Activated CD4-positive, alpha-beta T cell treated with anti-CD3 and anti-CD28 coated beads, Interleukin-2, amount 10 ng/mL, durations not matched to agents 7 days and 5 days (primary cell): Measurements from ENCODE around the gene PPT2. TPM values are rescaled to one million over a fixed set of nuclear protein-coding genes. Genes with fewer than 3 reads are reported as not detected.

Experiments
- CTCF ChIA-PET: fragments of 350-600 bp; sonication (Branson Sonifier 250); formaldehyde crosslinking; loops from one replicate; lab custom pipeline; 2021; ENCODE audit warnings: antibody characterized with exemption; lab: Charles Lee
- POLR2A ChIA-PET: fragments of 350-600 bp; sonication (Branson Sonifier 250); formaldehyde crosslinking; loops from one replicate; lab custom pipeline; 2021; ENCODE audit warnings: antibody characterized with exemption; lab: Charles Lee
- DNase-seq: peaks from one replicate; pipeline ENCODE4 v3.0.0-alpha.2; 2020
- H3K27ac Mint-ChIP-seq: one replicate; pipeline ENCODE4 v1.8.0; 2021; ENCODE audit warnings: mild to moderate bottlenecking, moderate library complexity, mixed read lengths
- H3K27me3 Mint-ChIP-seq: one replicate; pipeline ENCODE4 v1.8.0; 2021; ENCODE audit warnings: mixed read lengths
- H3K36me3 Mint-ChIP-seq: one replicate; pipeline ENCODE4 v1.8.0; 2021; ENCODE audit warnings: low read depth, mixed read lengths
- H3K4me1 Mint-ChIP-seq: one replicate; pipeline ENCODE4 v1.8.0; 2021; ENCODE audit warnings: mixed read lengths
- H3K4me3 Mint-ChIP-seq: one replicate; pipeline ENCODE4 v1.8.0; 2021; ENCODE audit warnings: mild to moderate bottlenecking, moderate library complexity, mixed read lengths
- H3K9me3 Mint-ChIP-seq: one replicate; pipeline ENCODE4 v1.8.0; 2021; ENCODE audit warnings: mixed read lengths
- total RNA-seq, 2 experiments: library from RNA; stranded (reverse); gene quantifications; one replicate each; pipeline ENCODE4 v1.2.3, GENCODE V29; 2021

The PPT2 gene
- total RNA-seq, 2 experiments from 2014 or later = 8.3 to 9.2 TPM

- ChIA-PET POLR2A (no interaction called here), CTCF (no interaction called here)
- Mint-ChIP-seq H3K27ac (peak overlapping the region; percentile 72), H3K36me3 (peaks cover 15% of the 10 kb centered on the region), H3K4me3 (peak overlapping the region; percentile 90), H3K9me3 (no peaks in the 10 kb centered on the region), H3K4me1 (peaks cover 61% of the 10 kb centered on the region), H3K27me3 (no peaks in the 10 kb centered on the region)
- no peak for DNase-seq
These were observed 21.4 kb downstream of the PPT2 start for GRCh38 chr6:32175322-32175710.

GRCh38 chr6:32175711-32176475, 22.0 kb downstream of the PPT2 start, which contains the start of gene AGPAT1:
Gene AGPAT1, minus strand, starts transcription at chr6:32176084. Its CDS starts 4,588 bp downstream, at chr6:32171496.
- peak; percentile 96 for DNase-seq
- CTCF ChIA-PET = interaction anchor here (0.5 kb wide), 1 partner anchor 14 kb away, joined by 3 read pairs; no protein-coding TSS in a partner anchor
- POLR2A ChIA-PET = interaction anchor here (0.6 kb wide), 1 partner anchor 12 kb away, joined by 6 read pairs; no protein-coding TSS in a partner anchor
- Mint-ChIP-seq H3K27ac (peak within 1 kb of the TSS; percentile 89), H3K4me1 (peaks cover 67% of the 10 kb centered on the region), H3K9me3 (no peaks in the 10 kb centered on the region), H3K36me3 (peaks cover 18% of the 10 kb centered on the region), H3K4me3 (peak within 1 kb of the TSS; percentile 90), H3K27me3 (no peaks in the 10 kb centered on the region)

DNA sequence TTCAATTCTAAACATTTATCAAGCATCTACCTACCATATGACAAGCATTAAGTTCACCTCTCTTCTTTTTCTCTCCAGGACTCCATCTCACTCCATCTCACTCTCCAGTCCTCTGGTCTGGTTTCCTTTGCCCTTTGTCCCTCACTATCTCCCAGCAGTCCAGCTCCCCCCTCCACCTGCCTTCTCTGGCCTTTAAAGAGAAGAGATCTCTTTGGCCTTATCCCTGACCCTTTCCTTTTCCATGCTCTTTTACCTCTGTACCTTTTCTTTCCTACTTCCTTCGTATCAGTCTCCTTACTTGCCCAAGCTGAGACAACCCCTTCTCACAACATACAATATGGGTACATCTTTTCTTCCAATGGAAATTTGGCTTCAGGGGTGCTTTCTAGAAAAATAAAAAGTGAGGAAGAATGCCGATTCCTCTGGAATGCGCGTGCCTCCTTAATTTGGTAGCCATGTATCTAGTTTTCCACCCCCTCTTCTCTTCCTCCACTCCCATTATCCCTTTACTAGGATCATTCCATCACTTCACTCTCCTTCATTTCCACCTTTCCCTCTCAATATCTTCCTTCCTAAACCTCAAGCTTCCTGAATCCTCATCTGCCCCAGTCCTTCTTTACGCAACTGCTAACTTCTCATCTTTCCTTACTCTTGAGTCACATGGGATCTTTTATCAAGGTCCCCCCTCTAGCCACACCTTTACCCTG, 22.7 kb downstream of the PPT2 start:
- ChIA-PET POLR2A (interaction anchor here (0.6 kb wide), 1 partner anchor 13 kb away, joined by 6 read pairs; no protein-coding TSS in a partner anchor), CTCF (interaction anchor here (1.3 kb wide), 1 partner anchor 58 kb away, joined by 4 read pairs; no protein-coding TSS in a partner anchor)
- peak overlapping the region; percentile 90 for H3K4me3 Mint-ChIP-seq
- DNase-seq = no peak
- H3K36me3 Mint-ChIP-seq = peaks cover 21% of the 10 kb centered on the region
- H3K27ac Mint-ChIP-seq = peak overlapping the region; percentile 89
- no peaks in the 10 kb centered on the region for H3K9me3 Mint-ChIP-seq
- peaks cover 70% of the 10 kb centered on the region for H3K4me1 Mint-ChIP-seq
- no peaks in the 10 kb centered on the region for H3K27me3 Mint-ChIP-seq

DNA sequence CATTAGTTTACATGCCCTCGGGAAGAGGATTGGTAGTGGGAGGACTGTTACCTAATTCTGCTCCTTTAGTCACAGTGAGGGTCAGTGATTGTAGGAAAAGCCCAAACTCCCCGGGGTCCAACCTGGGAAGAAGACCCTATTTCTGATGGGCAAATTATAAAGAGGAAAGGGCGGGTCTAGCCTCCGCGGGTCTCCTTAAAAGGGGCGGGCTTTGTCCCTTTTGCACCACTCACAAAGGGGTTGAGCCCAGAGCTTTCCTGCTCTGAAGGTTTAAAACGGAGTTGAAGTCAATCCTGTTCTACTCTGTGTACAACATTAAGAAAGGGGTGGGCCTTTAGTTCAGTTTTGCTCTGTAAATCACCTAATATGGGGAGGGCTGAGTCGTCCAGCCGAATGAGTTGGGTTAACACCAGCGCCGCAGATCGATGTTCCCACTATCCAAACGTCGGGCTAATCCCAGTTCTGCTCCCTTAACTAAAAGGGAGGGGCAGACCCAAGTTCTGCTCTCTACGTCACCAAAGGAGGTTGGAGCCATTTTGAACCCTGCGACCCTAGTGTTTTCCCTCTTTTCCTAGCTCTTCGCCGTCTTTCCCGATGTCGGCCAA, 23.3 kb downstream of the PPT2 start:
- Mint-ChIP-seq H3K27ac (peak overlapping the region; percentile 89), H3K4me3 (peak overlapping the region; percentile 90), H3K36me3 (peaks cover 23% of the 10 kb centered on the region), H3K9me3 (no peaks in the 10 kb centered on the region), H3K27me3 (no peaks in the 10 kb centered on the region), H3K4me1 (peaks cover 74% of the 10 kb centered on the region)
- ChIA-PET POLR2A (no interaction called here), CTCF (interaction anchor here (0.7 to 1.3 kb wide), 4 partner anchors 14 to 59 kb away, joined by 3 to 4 read pairs (median 3); no protein-coding TSS in a partner anchor)
- peak; percentile 54 for DNase-seq

GRCh38 chr6:32177788-32178546, 24.0 kb downstream of the PPT2 start, which contains the start of gene RNF5:
Gene RNF5, plus strand, starts transcription at chr6:32178405. Its CDS starts 107 bp downstream, at chr6:32178512.
- peak; percentile 99 for DNase-seq
- POLR2A ChIA-PET = no interaction called here
- H3K27ac Mint-ChIP-seq = peak within 1 kb of the TSS; percentile 89
- peaks cover 69% of the 10 kb centered on the region for H3K4me1 Mint-ChIP-seq
- CTCF ChIA-PET = interaction anchor here (0.7 to 1.3 kb wide), 5 partner anchors 13 to 59 kb away, joined by 3 to 4 read pairs (median 3); no protein-coding TSS in a partner anchor
- H3K4me3 Mint-ChIP-seq = peak within 1 kb of the TSS; percentile 90
- no peaks in the 10 kb centered on the region for H3K27me3 Mint-ChIP-seq
- no peaks in the 10 kb centered on the region for H3K9me3 Mint-ChIP-seq
- peaks cover 27% of the 10 kb centered on the region for H3K36me3 Mint-ChIP-seq

- POLR2A ChIA-PET = no interaction called here
These were observed 24.9 kb downstream of the PPT2 start for GRCh38 chr6:32178547-32179440.

DNA sequence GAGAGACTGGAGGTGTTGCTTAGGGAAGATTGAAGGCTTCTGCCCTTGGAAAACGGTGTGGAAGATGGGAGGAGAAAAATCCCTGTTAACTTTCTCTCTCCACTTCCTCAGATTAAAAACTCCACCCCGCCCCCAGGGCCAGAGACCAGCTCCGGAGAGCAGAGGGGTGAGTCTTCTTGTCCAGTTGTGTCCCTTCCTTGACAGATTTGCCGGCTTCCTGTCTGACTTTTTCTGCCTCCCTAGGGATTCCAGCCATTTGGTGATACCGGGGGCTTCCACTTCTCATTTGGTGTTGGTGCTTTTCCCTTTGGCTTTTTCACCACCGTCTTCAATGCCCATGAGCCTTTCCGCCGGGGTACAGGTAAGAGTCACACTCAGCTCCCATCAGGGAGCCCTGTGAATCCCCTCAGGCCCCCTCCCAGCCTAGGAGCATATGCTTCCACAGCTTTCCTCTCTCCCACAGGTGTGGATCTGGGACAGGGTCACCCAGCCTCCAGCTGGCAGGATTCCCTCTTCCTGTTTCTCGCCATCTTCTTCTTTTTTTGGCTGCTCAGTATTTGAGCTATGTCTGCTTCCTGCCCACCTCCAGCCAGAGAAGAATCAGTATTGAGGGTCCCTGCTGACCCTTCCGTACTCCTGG, 25.9 kb downstream of the PPT2 start:
- CTCF ChIA-PET = interaction anchor here (0.8 to 1.9 kb wide), 4 partner anchors 11 to 89 kb away, joined by 3 to 10 read pairs (median 5); partner anchors contain the start of genes GPSM3 and PBX2
- peaks cover 53% of the 10 kb centered on the region for H3K4me1 Mint-ChIP-seq
- peak overlapping the region; percentile 39 for H3K4me3 Mint-ChIP-seq
- peaks cover 31% of the 10 kb centered on the region for H3K36me3 Mint-ChIP-seq
- no peak for DNase-seq
- POLR2A ChIA-PET = no interaction called here
- no peaks in the 10 kb centered on the region for H3K9me3 Mint-ChIP-seq
- no peak overlapping the region for H3K27ac Mint-ChIP-seq
- no peaks in the 10 kb centered on the region for H3K27me3 Mint-ChIP-seq

More at GRCh38 chr6:32178547-32179440, 24.9 kb downstream of the PPT2 start:
- no peak for DNase-seq
- Mint-ChIP-seq H3K4me3 (peak overlapping the region; percentile 90), H3K27ac (peak overlapping the region; percentile 89), H3K36me3 (peaks cover 27% of the 10 kb centered on the region), H3K9me3 (no peaks in the 10 kb centered on the region), H3K27me3 (no peaks in the 10 kb centered on the region), H3K4me1 (peaks cover 61% of the 10 kb centered on the region)
- CTCF ChIA-PET = interaction anchor here (0.6 to 1.9 kb wide), 6 partner anchors 12 to 1462 kb away, joined by 3 to 10 read pairs (median 4); partner anchors contain the start of genes GPSM3, MDC1 and PBX2

- POLR2A ChIA-PET = no interaction called here
- H3K27ac Mint-ChIP-seq = no peak overlapping the region
- no peaks in the 10 kb centered on the region for H3K27me3 Mint-ChIP-seq
- CTCF ChIA-PET = interaction anchor here (1.8 to 2.3 kb wide), 2 partner anchors 9 to 14 kb away, joined by 6 to 8 read pairs; partner anchors contain the start of gene PBX2
- no peak for DNase-seq
- H3K4me1 Mint-ChIP-seq = peaks cover 55% of the 10 kb centered on the region
- H3K36me3 Mint-ChIP-seq = peaks cover 40% of the 10 kb centered on the region
- H3K9me3 Mint-ChIP-seq = no peaks in the 10 kb centered on the region
- H3K4me3 Mint-ChIP-seq = no peak overlapping the region
These were observed 27.3 kb downstream of the PPT2 start for GRCh38 chr6:32181148-32181702.

DNA sequence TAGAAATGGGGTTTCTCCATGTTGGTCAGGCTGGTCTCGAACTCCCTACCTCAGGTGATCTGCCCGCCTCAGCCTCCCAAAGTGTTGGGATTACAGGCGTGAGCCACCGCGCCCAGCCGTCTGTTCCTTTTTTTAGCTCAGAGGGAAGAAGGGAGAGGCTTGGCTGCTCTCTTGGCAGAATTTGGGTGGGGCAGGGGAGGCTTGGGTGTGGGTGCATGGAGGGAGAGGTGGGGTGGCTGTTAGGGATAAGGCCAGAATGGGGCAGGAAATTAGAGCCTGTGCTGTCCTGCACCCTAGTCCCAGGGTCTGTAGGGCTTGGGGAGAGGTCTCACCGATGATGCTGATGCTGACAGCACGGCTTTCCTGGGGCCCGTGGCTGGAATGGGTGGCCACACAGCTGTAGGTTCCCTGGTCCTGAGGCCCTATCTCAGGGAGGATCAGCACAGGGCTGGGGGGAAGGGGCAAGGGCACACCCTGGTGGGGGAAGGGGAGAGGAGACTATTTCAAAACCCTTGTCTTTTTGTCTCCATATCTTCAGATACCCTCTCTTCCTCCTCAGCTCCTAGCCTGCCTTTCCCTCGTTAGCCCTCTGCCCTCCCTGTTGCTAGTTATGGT, 28.1 kb downstream of the PPT2 start:
- ChIA-PET CTCF (interaction anchor here (1.8 to 2.3 kb wide), 2 partner anchors 8 to 13 kb away, joined by 6 to 8 read pairs; partner anchors contain the start of gene PBX2), POLR2A (no interaction called here)
- no peak overlapping the region for H3K4me3 Mint-ChIP-seq
- H3K27ac Mint-ChIP-seq = peak overlapping the region; percentile 26
- peaks cover 47% of the 10 kb centered on the region for H3K36me3 Mint-ChIP-seq
- DNase-seq = no peak
- no peaks in the 10 kb centered on the region for H3K9me3 Mint-ChIP-seq
- H3K4me1 Mint-ChIP-seq = peaks cover 55% of the 10 kb centered on the region
- H3K27me3 Mint-ChIP-seq = no peaks in the 10 kb centered on the region

- Mint-ChIP-seq H3K9me3 (no peaks in the 10 kb centered on the region), H3K4me1 (peaks cover 55% of the 10 kb centered on the region), H3K36me3 (peaks cover 52% of the 10 kb centered on the region), H3K27me3 (no peaks in the 10 kb centered on the region), H3K4me3 (no peak overlapping the region), H3K27ac (peak overlapping the region; percentile 26)
- ChIA-PET POLR2A (no interaction called here), CTCF (interaction anchor here (1.8 to 2.3 kb wide), 2 partner anchors 8 to 13 kb away, joined by 6 to 8 read pairs; partner anchors contain the start of gene PBX2)
- DNase-seq = no peak
These were observed 28.6 kb downstream of the PPT2 start for GRCh38 chr6:32182555-32182981.
